Peyer's patch (tissue), 4 donors: Measurements from ENCODE around the gene PLXNC1.

Experiments used
- POLR2A ChIP-seq, 2 donors: fragments of 450-650 bp; IDR thresholded peaks; one replicate each; pipeline ENCODE4 v1.5.1; 2017; ENCODE audit warnings: antibody characterized with exemption in 2 of 2, mild to moderate bottlenecking in 2 of 2, moderate library complexity in 2 of 2
- TF ChIP-seq, protein P1 (sequence below), 6 experiments: fragments of 450-650 bp in 4 of 6; fragments of 200-600 bp in 2 of 6; sonication (generic) in 1 of 6; IDR thresholded peaks; one replicate each; pipeline ENCODE4 v1.5.1; 2017 to 2019; ENCODE audit warnings: antibody characterized with exemption in 6 of 6, mild to moderate bottlenecking in 3 of 6, moderate library complexity in 1 of 6

DNA sequence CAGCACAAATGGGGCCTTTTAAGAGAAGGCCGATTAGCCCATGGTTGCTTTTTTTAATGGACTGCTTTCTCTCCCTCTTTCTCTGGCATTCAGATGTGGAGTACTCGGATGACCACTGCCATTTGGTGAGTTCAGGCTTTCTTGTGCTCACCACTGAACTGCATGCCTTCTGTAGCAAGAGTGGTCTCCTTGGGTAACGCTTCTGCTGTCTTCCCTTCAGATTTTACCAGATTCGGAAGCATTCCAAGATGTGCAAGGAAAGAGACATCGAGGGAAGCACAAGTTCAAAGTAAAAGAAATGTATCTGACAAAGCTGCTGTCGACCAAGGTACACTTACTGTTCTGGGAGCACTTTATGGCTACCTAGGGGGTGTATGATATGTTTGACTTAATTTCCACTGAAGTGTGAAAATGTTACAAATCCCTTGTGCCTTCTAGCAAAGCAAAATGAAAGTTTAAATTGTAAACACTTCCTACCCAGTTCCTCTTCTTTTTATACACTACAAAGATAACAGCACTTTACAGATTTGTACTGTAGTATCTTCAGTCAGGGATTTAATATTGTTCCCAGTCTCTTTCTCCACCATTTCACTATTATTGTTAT is 148.8 kb downstream of the PLXNC1 start:
- TF ChIP-seq, protein P1, sequence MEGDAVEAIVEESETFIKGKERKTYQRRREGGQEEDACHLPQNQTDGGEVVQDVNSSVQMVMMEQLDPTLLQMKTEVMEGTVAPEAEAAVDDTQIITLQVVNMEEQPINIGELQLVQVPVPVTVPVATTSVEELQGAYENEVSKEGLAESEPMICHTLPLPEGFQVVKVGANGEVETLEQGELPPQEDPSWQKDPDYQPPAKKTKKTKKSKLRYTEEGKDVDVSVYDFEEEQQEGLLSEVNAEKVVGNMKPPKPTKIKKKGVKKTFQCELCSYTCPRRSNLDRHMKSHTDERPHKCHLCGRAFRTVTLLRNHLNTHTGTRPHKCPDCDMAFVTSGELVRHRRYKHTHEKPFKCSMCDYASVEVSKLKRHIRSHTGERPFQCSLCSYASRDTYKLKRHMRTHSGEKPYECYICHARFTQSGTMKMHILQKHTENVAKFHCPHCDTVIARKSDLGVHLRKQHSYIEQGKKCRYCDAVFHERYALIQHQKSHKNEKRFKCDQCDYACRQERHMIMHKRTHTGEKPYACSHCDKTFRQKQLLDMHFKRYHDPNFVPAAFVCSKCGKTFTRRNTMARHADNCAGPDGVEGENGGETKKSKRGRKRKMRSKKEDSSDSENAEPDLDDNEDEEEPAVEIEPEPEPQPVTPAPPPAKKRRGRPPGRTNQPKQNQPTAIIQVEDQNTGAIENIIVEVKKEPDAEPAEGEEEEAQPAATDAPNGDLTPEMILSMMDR (IDR thresholded peaks at IDR 0.05): no peak
- TF ChIP-seq POLR2A (IDR thresholded peaks at IDR 0.05): no peak
